ENCODE results near the gene BRF1.

Gene BRF1

DNA sequence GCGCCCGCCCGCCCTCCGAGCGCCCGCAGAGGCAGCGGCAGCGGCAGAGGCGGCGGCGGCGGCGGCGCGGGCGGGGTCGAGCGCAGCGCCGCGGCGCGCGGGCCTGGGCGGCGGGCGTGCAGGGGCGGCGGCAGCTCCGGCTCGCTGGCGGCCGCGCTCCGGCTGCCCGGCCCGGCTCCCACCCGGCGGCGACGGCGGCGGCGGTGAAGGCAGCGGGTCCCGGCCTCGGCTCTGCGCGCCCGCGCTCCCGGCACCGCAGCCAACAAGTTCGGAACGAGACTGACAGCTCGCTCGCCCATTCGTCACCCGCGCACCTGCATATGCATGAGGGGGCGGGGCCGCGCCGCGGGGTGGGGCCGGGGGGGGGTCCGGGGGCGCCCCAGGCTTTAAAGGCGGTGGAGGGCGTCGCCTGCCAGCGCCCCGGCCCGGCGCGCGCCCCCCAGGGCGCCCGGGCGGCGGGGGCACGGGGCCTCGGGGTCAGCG, 132.3 kb downstream of the BRF1 start, which contains the start of gene JAG2:
Gene JAG2 (minus strand): TSS at position 281 of the 483 bp plus-strand sequence. CDS start 356 bp downstream, outside the sequence.
- Histone ChIP-seq H3K4me3 (ENCODE audit: low read length in 2 of 2) (peak within 1 kb of the TSS; percentile 35 to 68), H3K9ac (ENCODE audit: low read length in 2 of 2) (no peak within 1 kb of the TSS), H3K27me3 (ENCODE audit: control insufficient read depth in 1 of 2, insufficient read depth in 2 of 2, low read length in 2 of 2) (peaks cover 10 to 19% of the 10 kb centered on the region in 2 donors), H3K36me3 (ENCODE audit: control insufficient read depth in 2 of 2, insufficient read depth in 2 of 2, low read length in 2 of 2) (no peaks in the 10 kb centered on the region), H3K27ac (ENCODE audit: low read length) (no peak within 1 kb of the TSS), H3K9me3 (ENCODE audit: control insufficient read depth in 2 of 2, low read length in 2 of 2) (no peaks in the 10 kb centered on the region), H3K4me1 (ENCODE audit: control insufficient read depth, insufficient read depth, low read length) (peaks cover 25% of the 10 kb centered on the region)

DNA sequence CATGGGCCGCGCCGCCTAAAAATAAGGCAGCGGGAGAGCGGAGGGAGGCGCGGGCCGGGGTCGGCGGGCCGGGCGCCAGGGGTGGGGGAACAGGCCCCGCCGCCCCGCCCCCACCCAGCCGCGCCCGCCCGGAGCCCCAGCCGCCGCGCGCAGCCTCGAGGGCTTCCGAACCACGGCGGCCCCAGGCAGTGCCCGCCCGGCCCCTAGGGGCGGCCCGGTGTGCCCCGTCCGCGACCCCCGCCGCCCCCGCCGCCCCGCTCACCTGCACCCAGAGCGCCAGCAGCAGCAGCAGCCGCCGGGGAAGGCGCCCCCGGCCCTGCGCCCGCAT, 132.7 kb downstream of the BRF1 start:
- H3K4me1 ChIP-seq (ENCODE audit: control insufficient read depth, insufficient read depth, low read length), result peaks cover 25% of the 10 kb centered on the region
- H3K9ac ChIP-seq (ENCODE audit: low read length in 2 of 2), result no peak overlapping the region
- peaks cover 10 to 19% of the 10 kb centered on the region in 2 donors for H3K27me3 ChIP-seq (ENCODE audit: control insufficient read depth in 1 of 2, insufficient read depth in 2 of 2, low read length in 2 of 2)
- no peaks in the 10 kb centered on the region for H3K9me3 ChIP-seq (ENCODE audit: control insufficient read depth in 2 of 2, low read length in 2 of 2)
- H3K27ac ChIP-seq (ENCODE audit: low read length), result no peak overlapping the region
- H3K36me3 ChIP-seq (ENCODE audit: control insufficient read depth in 2 of 2, insufficient read depth in 2 of 2, low read length in 2 of 2), result no peaks in the 10 kb centered on the region
- H3K4me3 ChIP-seq (ENCODE audit: low read length in 2 of 2), result peak overlapping the region in 1 of 2 donors; percentile 68

DNA sequence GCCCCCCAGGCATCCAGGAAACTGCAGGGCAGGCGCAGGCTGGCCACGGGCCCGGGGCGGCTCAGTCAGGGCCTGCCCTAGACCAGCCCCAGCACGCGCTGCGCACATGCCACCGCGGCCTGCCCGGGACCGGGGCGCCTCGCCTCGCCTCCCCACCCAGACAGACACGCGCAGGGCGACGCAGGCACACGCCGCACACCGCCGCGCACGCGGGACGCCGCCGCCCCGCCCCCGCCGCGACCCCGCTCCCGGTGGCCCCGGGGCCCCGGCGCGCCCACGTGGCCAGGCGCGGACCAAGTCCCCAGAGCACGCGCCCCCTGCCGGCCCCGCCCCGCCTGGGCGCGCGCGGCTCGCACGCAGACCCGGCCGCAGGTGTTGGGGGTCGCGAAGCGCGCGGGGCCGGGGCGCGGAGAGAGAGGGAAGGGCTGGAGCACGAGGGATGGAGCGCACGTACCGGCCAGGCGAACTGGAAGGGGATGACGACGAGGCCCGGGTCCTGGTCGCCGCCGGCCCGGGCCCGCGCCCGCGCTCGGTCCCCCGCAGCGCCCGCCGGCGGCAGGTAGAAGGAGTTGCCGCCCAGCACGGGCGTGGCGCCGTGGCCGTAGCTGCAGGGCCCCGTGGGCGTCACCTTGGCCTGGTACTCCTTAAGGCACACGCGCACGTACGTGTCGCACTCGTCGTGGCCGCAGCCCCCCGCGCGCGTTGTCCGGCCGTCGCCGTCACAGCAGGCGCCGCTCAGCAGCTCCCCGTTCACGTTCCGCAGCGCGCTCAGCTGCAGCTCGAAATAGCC, 133.3 kb downstream of the BRF1 start:
- H3K9ac ChIP-seq (ENCODE audit: low read length in 2 of 2), result no peak overlapping the region
- H3K9me3 ChIP-seq (ENCODE audit: control insufficient read depth in 2 of 2, low read length in 2 of 2), result no peaks in the 10 kb centered on the region
- peaks cover 25% of the 10 kb centered on the region for H3K4me1 ChIP-seq (ENCODE audit: control insufficient read depth, insufficient read depth, low read length)
- H3K27ac ChIP-seq (ENCODE audit: low read length), result no peak overlapping the region
- peak overlapping the region; percentile 35 to 68 for H3K4me3 ChIP-seq (ENCODE audit: low read length in 2 of 2)
- no peaks in the 10 kb centered on the region for H3K36me3 ChIP-seq (ENCODE audit: control insufficient read depth in 2 of 2, insufficient read depth in 2 of 2, low read length in 2 of 2)
- peaks cover 11 to 19% of the 10 kb centered on the region in 2 donors for H3K27me3 ChIP-seq (ENCODE audit: control insufficient read depth in 1 of 2, insufficient read depth in 2 of 2, low read length in 2 of 2)

DNA sequence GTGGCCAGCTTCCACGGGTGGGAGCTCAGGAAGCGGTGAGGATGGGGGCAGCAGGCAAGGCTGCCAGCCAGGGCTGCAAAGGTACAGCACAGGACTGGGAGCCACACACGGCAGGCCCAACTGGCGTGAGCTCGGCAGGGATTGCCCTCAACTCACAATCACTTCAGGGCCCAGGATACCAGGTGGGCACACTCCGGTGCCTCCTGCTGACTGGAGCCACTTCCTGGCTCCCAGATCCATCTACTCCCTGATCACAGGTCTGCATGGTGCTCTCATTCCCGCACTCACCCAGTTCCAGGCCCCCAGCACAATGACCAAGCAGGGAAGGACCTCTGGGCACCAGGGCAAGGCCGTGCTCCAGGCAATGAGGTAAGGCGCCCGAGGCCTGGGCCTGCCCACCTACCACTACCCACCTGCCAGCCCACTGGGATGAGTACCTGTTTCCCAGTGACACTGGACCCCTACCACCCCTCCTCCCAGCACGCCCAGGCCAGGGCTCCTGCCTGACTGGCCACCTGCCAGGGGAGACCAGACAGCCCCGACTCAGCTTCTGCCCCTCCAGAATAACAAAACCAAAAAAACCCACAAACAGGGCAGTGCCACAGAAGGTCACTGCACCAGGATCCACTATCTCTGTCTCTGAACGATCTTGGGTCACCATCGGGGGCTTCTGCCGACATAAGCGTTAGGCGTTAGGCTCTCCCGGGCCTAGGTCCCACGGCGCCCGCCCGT, 134.1 kb downstream of the BRF1 start:
- Histone ChIP-seq H3K9me3 (ENCODE audit: control insufficient read depth in 2 of 2, low read length in 2 of 2) (no peaks in the 10 kb centered on the region), H3K27me3 (ENCODE audit: control insufficient read depth in 1 of 2, insufficient read depth in 2 of 2, low read length in 2 of 2) (peaks cover 13 to 19% of the 10 kb centered on the region in 2 donors), H3K9ac (ENCODE audit: low read length in 2 of 2) (no peak overlapping the region), H3K4me3 (ENCODE audit: low read length in 2 of 2) (no peak overlapping the region), H3K4me1 (ENCODE audit: control insufficient read depth, insufficient read depth, low read length) (peaks cover 28% of the 10 kb centered on the region), H3K27ac (ENCODE audit: low read length) (no peak overlapping the region), H3K36me3 (ENCODE audit: control insufficient read depth in 2 of 2, insufficient read depth in 2 of 2, low read length in 2 of 2) (no peaks in the 10 kb centered on the region)

DNA sequence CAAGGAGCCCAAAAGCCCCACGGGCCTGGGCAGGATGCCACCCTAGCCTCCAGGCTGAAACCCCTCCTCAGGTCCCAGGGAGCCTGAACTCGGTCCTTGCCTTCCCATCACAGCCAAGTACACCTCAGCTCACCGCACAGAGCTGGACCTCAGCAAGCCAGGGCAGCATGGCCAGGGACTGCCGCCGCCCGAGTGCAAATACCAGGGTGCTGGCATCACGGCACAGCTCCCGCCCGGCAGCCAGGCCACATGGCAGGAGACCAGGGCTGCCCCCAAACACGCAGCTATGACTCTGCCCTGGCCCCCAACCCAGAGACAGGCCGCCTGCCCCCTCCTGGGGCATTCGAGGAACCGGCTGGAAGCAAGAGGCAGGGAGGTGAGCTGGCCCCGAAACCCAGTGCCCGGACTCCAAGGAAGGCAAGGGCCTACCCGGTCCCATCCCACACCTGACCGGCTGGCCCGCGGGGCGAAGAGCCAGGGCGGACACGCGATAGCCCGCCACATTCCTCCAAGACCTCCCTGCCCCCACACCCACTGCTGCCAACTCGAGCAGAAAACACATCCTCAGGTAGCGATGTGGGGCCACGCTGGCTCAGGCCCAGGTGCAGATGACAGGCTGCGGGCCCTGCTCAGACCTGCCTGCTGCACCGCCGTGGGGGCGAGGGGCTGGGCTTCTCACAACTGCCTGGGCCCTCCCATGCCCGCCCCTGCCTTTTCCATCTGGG, 134.9 kb downstream of the BRF1 start:
- H3K36me3 ChIP-seq (ENCODE audit: control insufficient read depth in 2 of 2, insufficient read depth in 2 of 2, low read length in 2 of 2), result no peaks in the 10 kb centered on the region
- peaks cover 26% of the 10 kb centered on the region for H3K4me1 ChIP-seq (ENCODE audit: control insufficient read depth, insufficient read depth, low read length)
- H3K4me3 ChIP-seq (ENCODE audit: low read length in 2 of 2), result no peak overlapping the region
- no peaks in the 10 kb centered on the region for H3K9me3 ChIP-seq (ENCODE audit: control insufficient read depth in 2 of 2, low read length in 2 of 2)
- H3K27me3 ChIP-seq (ENCODE audit: control insufficient read depth in 1 of 2, insufficient read depth in 2 of 2, low read length in 2 of 2), result peaks cover 13 to 19% of the 10 kb centered on the region in 2 donors
- H3K27ac ChIP-seq (ENCODE audit: low read length), result no peak overlapping the region
- no peak overlapping the region for H3K9ac ChIP-seq (ENCODE audit: low read length in 2 of 2)

DNA sequence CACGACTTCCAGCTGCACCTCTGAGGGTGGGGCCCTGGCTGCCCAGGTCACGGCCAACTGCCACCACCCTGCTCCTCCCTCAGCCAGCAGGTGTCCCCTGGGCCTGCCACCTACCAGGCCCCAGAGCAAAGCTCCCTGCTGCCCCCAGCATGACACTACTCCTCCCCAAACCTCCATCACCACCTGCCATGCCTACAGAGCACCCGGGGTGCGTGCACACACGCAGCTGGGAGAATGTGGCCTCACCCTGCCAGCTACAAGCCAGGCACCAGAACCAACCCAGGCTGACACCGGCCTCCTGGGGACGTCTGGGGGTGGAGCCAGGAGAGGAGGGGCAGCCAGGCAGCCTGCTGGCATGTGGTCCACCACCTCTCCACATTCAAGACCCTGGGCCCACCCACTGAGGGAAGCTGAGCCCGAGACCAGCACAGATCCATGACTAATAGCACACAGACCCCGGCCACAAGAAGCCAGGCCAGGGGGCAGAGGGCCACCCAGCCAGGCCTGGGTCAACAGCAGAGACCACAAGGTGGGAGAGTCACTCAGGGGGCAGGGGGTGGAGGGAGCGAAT, 135.6 kb downstream of the BRF1 start:
- Histone ChIP-seq H3K4me3 (ENCODE audit: low read length in 2 of 2) (no peak overlapping the region), H3K9ac (ENCODE audit: low read length in 2 of 2) (no peak overlapping the region), H3K4me1 (ENCODE audit: control insufficient read depth, insufficient read depth, low read length) (peaks cover 21% of the 10 kb centered on the region), H3K27ac (ENCODE audit: low read length) (no peak overlapping the region), H3K9me3 (ENCODE audit: control insufficient read depth in 2 of 2, low read length in 2 of 2) (no peaks in the 10 kb centered on the region), H3K27me3 (ENCODE audit: control insufficient read depth in 1 of 2, insufficient read depth in 2 of 2, low read length in 2 of 2) (peaks cover 12 to 19% of the 10 kb centered on the region in 2 donors), H3K36me3 (ENCODE audit: control insufficient read depth in 2 of 2, insufficient read depth in 2 of 2, low read length in 2 of 2) (no peaks in the 10 kb centered on the region)

DNA sequence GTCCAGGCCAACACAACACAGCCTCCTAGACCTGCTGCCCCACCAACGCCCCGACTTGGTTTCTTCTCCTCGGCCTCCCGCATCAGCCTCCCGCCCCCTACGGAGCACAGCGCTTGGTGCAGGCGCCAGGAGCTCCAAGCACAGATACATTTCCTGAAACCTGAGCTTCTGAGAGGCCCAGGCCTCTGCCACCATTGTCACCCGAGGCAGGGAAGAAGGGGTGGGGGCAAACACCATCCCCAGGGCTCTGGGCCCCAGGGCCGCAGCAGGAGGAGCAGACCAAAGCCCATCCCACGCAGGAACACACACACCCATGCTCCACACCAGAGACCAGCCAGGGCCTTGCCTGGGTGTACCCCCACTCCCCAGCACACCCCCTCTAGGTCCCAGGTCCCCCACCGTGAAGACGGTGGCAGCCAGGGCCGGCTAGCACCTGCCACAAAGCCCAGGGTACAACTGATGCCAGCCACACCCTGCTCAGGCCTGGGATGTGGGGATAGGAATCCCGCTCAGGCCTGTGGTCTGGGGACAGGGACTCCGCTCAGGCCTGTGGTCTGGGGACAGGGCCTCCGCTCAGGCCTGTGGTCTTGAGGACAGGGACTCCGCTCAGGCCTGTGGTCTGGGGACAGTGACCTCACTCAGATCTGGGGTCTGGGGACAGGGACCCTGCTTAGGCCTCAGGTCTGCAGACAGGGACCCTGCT, 137.6 kb downstream of the BRF1 start:
- no peak overlapping the region for H3K27ac ChIP-seq (ENCODE audit: low read length)

DNA sequence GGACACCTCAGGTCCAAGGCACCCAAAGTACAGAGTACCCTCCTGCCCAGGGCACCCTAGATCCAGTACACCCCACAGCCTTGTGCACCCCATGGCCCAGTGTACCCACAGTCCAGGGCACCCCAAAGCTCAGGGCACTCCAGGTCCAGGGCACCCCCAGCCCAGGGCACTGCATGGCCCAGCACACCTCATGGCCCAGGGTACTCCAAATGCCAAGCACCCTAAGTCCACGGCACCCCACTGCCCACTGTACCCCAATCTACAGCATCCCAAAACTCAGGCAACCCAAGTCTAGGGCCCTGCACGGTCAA, 138.2 kb downstream of the BRF1 start:
- H3K4me1 ChIP-seq (ENCODE audit: control insufficient read depth, insufficient read depth, low read length), result peaks cover 12% of the 10 kb centered on the region
- no peak overlapping the region for H3K27ac ChIP-seq (ENCODE audit: low read length)
- H3K9ac ChIP-seq (ENCODE audit: low read length in 2 of 2), result no peak overlapping the region
- no peaks in the 10 kb centered on the region for H3K9me3 ChIP-seq (ENCODE audit: control insufficient read depth in 2 of 2, low read length in 2 of 2)
- peaks cover 11 to 12% of the 10 kb centered on the region in 2 donors for H3K27me3 ChIP-seq (ENCODE audit: control insufficient read depth in 1 of 2, insufficient read depth in 2 of 2, low read length in 2 of 2)
- no peak overlapping the region for H3K4me3 ChIP-seq (ENCODE audit: low read length in 2 of 2)
- H3K36me3 ChIP-seq (ENCODE audit: control insufficient read depth in 2 of 2, insufficient read depth in 2 of 2, low read length in 2 of 2), result no peaks in the 10 kb centered on the region

More for the DNA sequence above, 137.6 kb downstream of the BRF1 start:
- Histone ChIP-seq H3K27me3 (ENCODE audit: control insufficient read depth in 1 of 2, insufficient read depth in 2 of 2, low read length in 2 of 2) (peaks cover 12 to 14% of the 10 kb centered on the region in 2 donors), H3K4me3 (ENCODE audit: low read length in 2 of 2) (no peak overlapping the region), H3K9me3 (ENCODE audit: control insufficient read depth in 2 of 2, low read length in 2 of 2) (no peaks in the 10 kb centered on the region), H3K4me1 (ENCODE audit: control insufficient read depth, insufficient read depth, low read length) (peaks cover 16% of the 10 kb centered on the region), H3K36me3 (ENCODE audit: control insufficient read depth in 2 of 2, insufficient read depth in 2 of 2, low read length in 2 of 2) (no peaks in the 10 kb centered on the region), H3K9ac (ENCODE audit: low read length in 2 of 2) (no peak overlapping the region)

DNA sequence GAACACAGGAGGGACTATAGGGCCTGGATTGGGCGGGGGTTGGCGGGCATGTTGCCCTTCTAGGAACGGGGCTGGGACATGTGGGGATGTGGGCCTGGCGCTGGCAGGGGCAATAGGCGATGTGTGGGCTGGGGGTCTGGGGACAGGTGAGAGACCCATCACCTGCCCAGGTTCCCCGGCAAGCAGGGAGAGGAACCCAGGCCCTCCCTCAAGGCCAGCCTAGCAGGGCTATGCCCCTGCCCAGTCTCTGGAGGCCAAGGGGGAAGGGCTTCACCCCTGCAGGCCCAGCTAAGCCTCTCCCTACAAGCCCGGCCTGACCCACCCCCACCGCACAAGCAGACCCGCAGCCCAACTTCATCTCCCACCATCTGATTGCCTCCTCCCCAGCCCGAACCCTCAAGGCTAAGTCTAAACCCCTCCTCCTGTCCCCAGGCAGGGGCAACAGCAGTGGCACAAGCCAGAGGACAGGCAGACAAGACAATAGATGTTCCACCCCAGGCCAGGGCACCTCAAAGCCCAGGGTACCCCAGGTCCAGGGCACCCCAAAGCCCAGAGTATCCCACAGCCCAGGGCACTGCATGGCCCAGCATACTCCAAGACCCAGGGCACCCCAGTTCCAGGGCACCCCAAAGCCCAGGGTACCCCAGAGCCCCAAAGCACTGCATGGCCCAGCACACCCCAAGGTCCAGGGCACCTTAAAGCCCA, 138.7 kb downstream of the BRF1 start:
- no peak overlapping the region for H3K4me3 ChIP-seq (ENCODE audit: low read length in 2 of 2)
- peaks cover 8% of the 10 kb centered on the region for H3K4me1 ChIP-seq (ENCODE audit: control insufficient read depth, insufficient read depth, low read length)
- no peaks in the 10 kb centered on the region for H3K36me3 ChIP-seq (ENCODE audit: control insufficient read depth in 2 of 2, insufficient read depth in 2 of 2, low read length in 2 of 2)
- H3K27ac ChIP-seq (ENCODE audit: low read length), result no peak overlapping the region
- no peak overlapping the region for H3K9ac ChIP-seq (ENCODE audit: low read length in 2 of 2)
- no peaks in the 10 kb centered on the region for H3K9me3 ChIP-seq (ENCODE audit: control insufficient read depth in 2 of 2, low read length in 2 of 2)
- peaks cover 10 to 11% of the 10 kb centered on the region in 2 donors for H3K27me3 ChIP-seq (ENCODE audit: control insufficient read depth in 1 of 2, insufficient read depth in 2 of 2, low read length in 2 of 2)

Data from stomach smooth muscle (tissue), 2 donors.